Calu3 (cell line): ENCODE results near the gene RPH3AL. TPM values are rescaled to one million over a fixed set of nuclear protein-coding genes. Genes with fewer than 3 reads are reported as not detected.

Source experiments
- BruUV-seq: library from RNA; stranded (reverse); fragments of 400-500 nt; replicated peaks from 2 replicates; lab custom pipeline; 2021; lab: Mats Ljungman, UMichigan
- CTCF ChIA-PET: fragments of 300-600 bp; sonication (Branson Sonifier 250); formaldehyde crosslinking; loops from one replicate; lab custom pipeline; 2022; ENCODE audit warnings: antibody characterized with exemption; lab: Charles Lee
- DNase-seq: peaks from one replicate; pipeline ENCODE4 v3.0.0; 2022
- H3K27ac Mint-ChIP-seq: one replicate; pipeline ENCODE4 v1.8.0; 2022; ENCODE audit warnings: mixed read lengths; ENCODE audit not compliant: unreplicated experiment
- H3K27me3 Mint-ChIP-seq: one replicate; pipeline ENCODE4 v1.8.0; 2022; ENCODE audit warnings: mixed read lengths; ENCODE audit not compliant: unreplicated experiment
- H3K36me3 Mint-ChIP-seq: one replicate; pipeline ENCODE4 v1.8.0; 2022; ENCODE audit warnings: mild to moderate bottlenecking, moderate library complexity, mixed read lengths; ENCODE audit not compliant: insufficient read depth, unreplicated experiment
- H3K4me1 Mint-ChIP-seq: one replicate; pipeline ENCODE4 v1.8.0; 2022; ENCODE audit warnings: mild to moderate bottlenecking, low read depth, mixed read lengths; ENCODE audit not compliant: unreplicated experiment
- H3K4me3 Mint-ChIP-seq: one replicate; pipeline ENCODE4 v1.8.0; 2022; ENCODE audit warnings: mild to moderate bottlenecking, low read depth, moderate library complexity, mixed read lengths; ENCODE audit not compliant: unreplicated experiment
- H3K9me3 Mint-ChIP-seq: one replicate; pipeline ENCODE4 v1.8.0; 2022; ENCODE audit warnings: low read depth, mixed read lengths; ENCODE audit not compliant: unreplicated experiment
- intact Hi-C: fragments of 100-400 bp; cut with micrococcal nuclease; formaldehyde crosslinking; loops from one replicate; pipeline ENCODE4 v1.10.0; 2022; ENCODE audit not compliant: unreplicated experiment
- total RNA-seq: library from RNA; stranded (reverse); gene quantifications from 2 replicates; pipeline ENCODE4 v1.2.3, GENCODE V29; 2022
- TF ChIP-seq, protein P1 (sequence below): fragments of 200-600 bp; IDR thresholded peaks from one replicate; pipeline ENCODE4 v1.8.0; 2022; ENCODE audit warnings: antibody characterized with exemption; ENCODE audit not compliant: unreplicated experiment

RPH3AL gene
- total RNA-seq, 1 experiment from 2014 or later, result 14.1 TPM

GRCh38 chr17:280216-280615 lies 72.4 kb downstream of the RPH3AL start:
- Mint-ChIP-seq H3K27ac (no peak overlapping the region), H3K36me3 (no peaks in the 10 kb centered on the region), H3K4me3 (no peak overlapping the region), H3K4me1 (no peaks in the 10 kb centered on the region), H3K27me3 (no peaks in the 10 kb centered on the region), H3K9me3 (no peaks in the 10 kb centered on the region)
- no TSS peak for BruUV-seq
- CTCF ChIA-PET, result no interaction called here
- intact Hi-C loops, result no loop called here
- DNase-seq, result no peak
- TF ChIP-seq, protein P1, sequence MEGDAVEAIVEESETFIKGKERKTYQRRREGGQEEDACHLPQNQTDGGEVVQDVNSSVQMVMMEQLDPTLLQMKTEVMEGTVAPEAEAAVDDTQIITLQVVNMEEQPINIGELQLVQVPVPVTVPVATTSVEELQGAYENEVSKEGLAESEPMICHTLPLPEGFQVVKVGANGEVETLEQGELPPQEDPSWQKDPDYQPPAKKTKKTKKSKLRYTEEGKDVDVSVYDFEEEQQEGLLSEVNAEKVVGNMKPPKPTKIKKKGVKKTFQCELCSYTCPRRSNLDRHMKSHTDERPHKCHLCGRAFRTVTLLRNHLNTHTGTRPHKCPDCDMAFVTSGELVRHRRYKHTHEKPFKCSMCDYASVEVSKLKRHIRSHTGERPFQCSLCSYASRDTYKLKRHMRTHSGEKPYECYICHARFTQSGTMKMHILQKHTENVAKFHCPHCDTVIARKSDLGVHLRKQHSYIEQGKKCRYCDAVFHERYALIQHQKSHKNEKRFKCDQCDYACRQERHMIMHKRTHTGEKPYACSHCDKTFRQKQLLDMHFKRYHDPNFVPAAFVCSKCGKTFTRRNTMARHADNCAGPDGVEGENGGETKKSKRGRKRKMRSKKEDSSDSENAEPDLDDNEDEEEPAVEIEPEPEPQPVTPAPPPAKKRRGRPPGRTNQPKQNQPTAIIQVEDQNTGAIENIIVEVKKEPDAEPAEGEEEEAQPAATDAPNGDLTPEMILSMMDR, result no peak

GRCh38 chr17:279776-280175 lies 72.8 kb downstream of the RPH3AL start:
- no peaks in the 10 kb centered on the region for H3K9me3 Mint-ChIP-seq
- TF ChIP-seq, protein P1, result no peak
- CTCF ChIA-PET, result no interaction called here
- H3K36me3 Mint-ChIP-seq, result no peaks in the 10 kb centered on the region
- H3K4me3 Mint-ChIP-seq, result no peak overlapping the region
- no peaks in the 10 kb centered on the region for H3K4me1 Mint-ChIP-seq
- BruUV-seq, result no TSS peak
- H3K27me3 Mint-ChIP-seq, result no peaks in the 10 kb centered on the region
- intact Hi-C loops, result no loop called here
- H3K27ac Mint-ChIP-seq, result no peak overlapping the region
- no peak for DNase-seq

- Mint-ChIP-seq H3K9me3 (no peaks in the 10 kb centered on the region), H3K4me3 (no peak overlapping the region), H3K27ac (no peak overlapping the region), H3K4me1 (no peaks in the 10 kb centered on the region), H3K27me3 (no peaks in the 10 kb centered on the region), H3K36me3 (no peaks in the 10 kb centered on the region)
- BruUV-seq, result no TSS peak
- intact Hi-C loops, result no loop called here
- TF ChIP-seq, protein P1, result no peak
- CTCF ChIA-PET, result no interaction called here
- no peak for DNase-seq
Observed at GRCh38 chr17:279331-279730, 73.3 kb downstream of the RPH3AL start.

GRCh38 chr17:278676-279059 lies 73.9 kb downstream of the RPH3AL start:
- BruUV-seq, result no TSS peak
- Mint-ChIP-seq H3K4me1 (no peaks in the 10 kb centered on the region), H3K36me3 (no peaks in the 10 kb centered on the region), H3K4me3 (no peak overlapping the region), H3K27ac (no peak overlapping the region), H3K27me3 (no peaks in the 10 kb centered on the region), H3K9me3 (no peaks in the 10 kb centered on the region)
- no peak for DNase-seq
- intact Hi-C loops, result no loop called here
- TF ChIP-seq, protein P1, result no peak
- CTCF ChIA-PET, result no interaction called here
